H1 (cell line): ENCODE results near the gene COL5A1. TPM values are rescaled to one million over a fixed set of nuclear protein-coding genes. Genes with fewer than 3 reads are reported as not detected.

Source experiments
- CHD7 ChIP-seq: fragments of 300-600 bp; sonication (generic); IDR thresholded peaks from 2 replicates; pipeline ENCODE4 v1.7.1; 2012; ENCODE audit warnings: low read length, moderate library complexity, mild to moderate bottlenecking, inconsistent platforms; ENCODE audit not compliant: insufficient replicate concordance
- HDAC2 ChIP-seq, 2 experiments: fragments of 300-600 bp in 1 of 2; sonication (generic) in 1 of 2; IDR thresholded peaks; 2 replicates each; pipeline ENCODE4 v1.6.1; 2011 to 2012; ENCODE audit warnings: low read depth in 2 of 2, low read length in 2 of 2, mild to moderate bottlenecking in 2 of 2, moderate library complexity in 2 of 2, borderline replicate concordance in 1 of 2, inconsistent platforms in 1 of 2
- KDM5A ChIP-seq: fragments of 200-600 bp; IDR thresholded peaks from 2 replicates; pipeline ENCODE4 v1.7.1; 2012; ENCODE audit warnings: mild to moderate bottlenecking, low read length, inconsistent platforms, mixed read lengths
- MAFK ChIP-seq: IDR thresholded peaks from 2 replicates; pipeline ENCODE4 v1.6.1; 2012; ENCODE audit warnings: low read depth, mild to moderate bottlenecking, improper control_type of control experiment, low read length
- SAP30 ChIP-seq: fragments of 300-600 bp; sonication (generic); IDR thresholded peaks from 2 replicates; pipeline ENCODE4 v1.7.1; 2012; ENCODE audit warnings: low read length, moderate library complexity, mild to moderate bottlenecking, inconsistent platforms; ENCODE audit not compliant: insufficient read depth, insufficient replicate concordance
- polyA plus RNA-seq, 7 experiments: library from polyadenylated mRNA; depleted of rRNA in 3 of 7; stranded (reverse) in 5 of 7; unstranded in 2 of 7; fragments of >200 nt in 5 of 7; fragments of 200-250 nt in 2 of 7; gene quantifications; 1 replicate in 5 of 7; 2 replicates in 1 of 7; 4 replicates in 1 of 7; pipeline versions ENCODE4 v1.2.1 to v1.2.3, GENCODE V29; 2011 to 2013; ENCODE audit warnings: missing spikeins in 2 of 7, mixed read lengths in 2 of 7
- total RNA-seq: library from RNA; stranded (reverse); fragmentation: NEBNext Ultra II Directional; extraction: Animal tissue kit (Norgen Biotek cat#: 25700); gene quantifications from 2 replicates; pipeline ENCODE4 v1.2.1, GENCODE V29; 2021

COL5A1 gene
- total and polyA plus RNA-seq, 2 of the 8 experiments (the other 6 are each of a cell fraction or from before 2014, with no cell fraction given): 3.8 to 12.0 TPM

GRCh38 chr9:134885679-134886412 is 244.2 kb downstream of the COL5A1 start (continued):
- TF ChIP-seq HDAC2 (IDR thresholded peaks at IDR 0.05; ENCODE audit: borderline replicate concordance in 1 of 2, low read depth in 2 of 2, low read length in 2 of 2) (no peak), KDM5A (no peak), MAFK (no peak), SAP30 (no peak), CHD7 (no peak)
